GM23248 (cell line): ENCODE results near the gene PIAS1.

Source experiments
- EZH2 ChIP-seq: fragments of 200-600 bp; sonication (generic); IDR thresholded peaks from 2 replicates; pipeline ENCODE4 v1.6.1; 2018; ENCODE audit warnings: antibody characterized with exemption, mild to moderate bottlenecking; ENCODE audit not compliant: insufficient read depth, poor library complexity, severe bottlenecking
- EZH2phosphoT487 ChIP-seq: fragments of 200-600 bp; sonication (generic); IDR thresholded peaks from 2 replicates; pipeline ENCODE4 v1.6.1; 2018; ENCODE audit warnings: antibody characterized with exemption, moderate library complexity, mild to moderate bottlenecking, low read depth; ENCODE audit not compliant: insufficient read depth

DNA sequence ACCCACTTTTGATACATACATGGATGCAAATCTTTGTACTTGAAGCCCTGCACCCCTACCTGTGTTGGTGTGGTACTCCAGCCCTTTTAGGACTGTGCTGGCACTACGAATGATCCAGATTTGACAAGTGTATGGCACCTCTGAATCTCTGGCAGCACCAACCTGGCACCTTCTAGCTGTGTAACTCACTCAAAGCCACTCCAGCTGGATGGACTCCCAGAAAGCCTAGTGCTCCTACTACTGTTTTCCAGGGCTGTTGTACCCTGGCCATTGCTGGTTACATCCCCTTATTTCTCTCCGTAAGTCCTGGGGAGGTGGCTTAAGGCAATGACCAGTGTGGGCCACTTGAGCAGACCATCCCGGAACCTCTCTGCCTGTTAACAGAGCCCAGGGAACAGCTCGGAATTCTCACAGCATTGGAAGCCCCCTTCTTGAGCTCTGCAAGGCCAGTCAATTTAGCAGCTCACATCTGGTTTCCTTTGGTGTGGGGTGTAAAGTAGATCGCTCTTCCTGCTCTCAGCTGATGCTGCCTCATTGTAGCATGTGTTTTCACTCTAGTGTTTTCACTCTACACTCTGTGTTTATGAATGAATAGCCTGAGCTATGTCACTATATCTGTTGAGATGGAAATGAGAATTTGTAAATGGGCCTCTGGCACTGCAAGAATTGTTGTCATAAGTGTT lies 138.8 kb downstream of the PIAS1 start:
- TF ChIP-seq EZH2 (no peak), EZH2phosphoT487 (no peak)
